HG03354 (cell line): ENCODE data around the gene OR52M1.
"Not testable (repeated sequence)": the region's sequence is repeated elsewhere in the genome, so short reads cannot be mapped to it uniquely, and the experiment has no call there.

ENCODE experiments used
- ATAC-seq: cut with Tn5 transposase; IDR thresholded peaks from one replicate; pipeline ENCODE4 v1.9.1; 2021; ENCODE audit warnings: mild to moderate bottlenecking; ENCODE audit not compliant: unreplicated experiment, poor library complexity, severe bottlenecking

Gene OR52M1, protein sequence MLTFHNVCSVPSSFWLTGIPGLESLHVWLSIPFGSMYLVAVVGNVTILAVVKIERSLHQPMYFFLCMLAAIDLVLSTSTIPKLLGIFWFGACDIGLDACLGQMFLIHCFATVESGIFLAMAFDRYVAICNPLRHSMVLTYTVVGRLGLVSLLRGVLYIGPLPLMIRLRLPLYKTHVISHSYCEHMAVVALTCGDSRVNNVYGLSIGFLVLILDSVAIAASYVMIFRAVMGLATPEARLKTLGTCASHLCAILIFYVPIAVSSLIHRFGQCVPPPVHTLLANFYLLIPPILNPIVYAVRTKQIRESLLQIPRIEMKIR

GRCh38 chr11:4544891-4545290, at the start of gene OR52M1:
TSS of gene OR52M1 (plus strand) at chr11:4545191. CDS start at chr11:4545191, 0 bp downstream.
- ATAC-seq: no peak

GRCh38 chr11:4495487-4495886, 49.5 kb upstream of the OR52M1 start:
- no peak for ATAC-seq

GRCh38 chr11:4495986-4496385, 49.0 kb upstream of the OR52M1 start:
- ATAC-seq: no peak

- no peak for ATAC-seq
These were observed 48.3 kb upstream of the OR52M1 start for GRCh38 chr11:4496557-4497248.

DNA sequence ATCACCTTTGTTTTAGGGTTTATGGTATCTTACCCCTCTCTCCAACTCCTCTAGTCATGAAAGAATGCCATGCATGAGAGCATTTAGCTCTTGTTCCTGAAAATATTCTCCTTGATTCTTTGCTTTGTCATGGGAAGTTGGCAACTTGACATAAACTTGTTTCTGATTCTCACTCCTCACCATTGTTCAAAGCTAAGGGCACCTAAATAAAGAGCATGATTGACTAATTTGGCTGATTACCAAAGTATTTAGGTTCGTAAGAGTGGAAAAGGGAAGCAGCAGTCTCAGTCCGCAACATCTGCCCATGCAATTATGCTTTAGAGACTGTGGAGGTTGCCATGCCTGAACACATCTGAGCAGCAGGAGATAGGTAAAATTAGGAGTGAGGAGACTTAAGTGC, 36.1 kb upstream of the OR52M1 start:
- ATAC-seq: no peak

- no peak for ATAC-seq
These were observed 33.4 kb upstream of the OR52M1 start for GRCh38 chr11:4511282-4512245.

- no peak for ATAC-seq
These were observed 30.8 kb upstream of the OR52M1 start for GRCh38 chr11:4514196-4514595.

- no peak for ATAC-seq
These were observed 22.7 kb upstream of the OR52M1 start for GRCh38 chr11:4522339-4522738.

DNA sequence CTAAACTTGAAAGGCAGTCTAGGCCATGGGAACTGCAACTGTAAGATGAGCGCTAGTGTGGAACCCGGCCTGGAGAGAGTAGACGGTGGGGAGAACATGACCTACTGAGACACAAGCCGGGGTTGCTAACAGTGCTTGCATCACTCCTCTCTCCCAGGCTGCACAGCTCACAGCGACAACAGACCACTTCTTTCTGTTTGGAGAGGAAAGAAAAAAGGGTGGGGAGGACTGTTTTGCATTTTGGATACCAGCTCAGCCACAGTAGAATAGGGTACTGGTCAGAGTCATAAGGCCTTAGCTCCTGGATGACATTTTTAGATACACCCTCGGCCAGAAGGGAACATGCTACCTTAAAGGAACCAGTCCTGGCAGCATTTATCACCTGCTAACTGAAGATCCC, 22.2 kb upstream of the OR52M1 start:
- ATAC-seq: no peak

DNA sequence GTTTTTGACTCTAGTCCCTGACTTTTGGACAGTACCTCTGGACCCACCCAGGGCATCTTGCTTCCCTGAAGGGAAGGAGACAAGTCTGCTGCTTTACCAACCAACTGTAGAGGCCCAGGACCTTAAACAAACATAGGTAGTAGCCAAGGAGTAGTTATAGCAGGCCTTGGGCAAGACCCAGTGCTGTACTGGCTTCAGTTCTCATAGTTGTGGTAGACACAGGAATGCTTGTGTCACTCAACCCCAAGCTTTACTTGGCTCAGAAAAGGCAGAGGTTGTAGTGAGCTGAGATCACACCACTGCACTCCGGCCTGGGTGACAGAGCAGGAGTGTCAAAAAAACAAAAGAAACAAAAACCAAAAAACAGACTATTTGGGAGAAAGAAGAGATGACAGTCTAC, 21.3 kb upstream of the OR52M1 start:
- no peak for ATAC-seq

DNA sequence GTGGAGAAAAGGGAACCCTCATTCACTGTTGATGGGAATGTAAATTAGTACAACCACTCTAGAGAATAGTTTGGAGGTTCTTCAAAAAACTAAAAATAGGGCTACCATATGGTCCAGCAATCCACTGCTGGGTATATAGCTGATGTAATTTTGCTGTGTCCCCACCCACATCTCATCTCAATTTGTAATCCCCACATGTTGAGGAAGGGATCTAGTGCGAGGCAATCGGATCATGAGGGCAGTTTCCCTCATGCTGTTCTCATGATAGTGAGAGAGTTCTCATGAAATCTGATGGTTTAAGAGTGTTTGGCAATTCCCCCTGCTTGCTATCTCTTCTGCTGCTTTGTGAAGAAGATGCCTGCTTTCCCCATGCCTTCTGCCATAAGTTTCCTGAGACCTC, 17.1 kb upstream of the OR52M1 start:
- no peak for ATAC-seq

DNA sequence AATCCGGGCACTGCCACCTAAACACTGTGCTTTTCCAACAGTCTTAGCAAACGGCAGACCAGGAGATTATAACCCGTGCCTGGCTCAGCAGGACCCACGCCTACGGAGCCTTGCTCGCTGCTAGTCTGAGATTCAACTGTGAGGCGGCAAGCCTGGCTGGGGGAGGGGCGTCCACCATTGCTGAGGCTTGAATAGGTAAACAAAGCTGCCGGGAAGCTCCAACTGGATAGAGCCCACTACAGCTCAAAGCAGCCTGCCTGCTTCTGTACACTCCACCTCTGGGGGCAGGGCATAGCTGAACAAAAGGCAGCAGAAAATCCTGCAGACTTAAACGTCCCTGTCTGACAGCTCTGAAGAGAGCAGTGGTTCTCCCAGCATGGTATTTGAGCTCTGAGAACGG, 13.3 kb upstream of the OR52M1 start:
- not testable (repeated sequence) for ATAC-seq

DNA sequence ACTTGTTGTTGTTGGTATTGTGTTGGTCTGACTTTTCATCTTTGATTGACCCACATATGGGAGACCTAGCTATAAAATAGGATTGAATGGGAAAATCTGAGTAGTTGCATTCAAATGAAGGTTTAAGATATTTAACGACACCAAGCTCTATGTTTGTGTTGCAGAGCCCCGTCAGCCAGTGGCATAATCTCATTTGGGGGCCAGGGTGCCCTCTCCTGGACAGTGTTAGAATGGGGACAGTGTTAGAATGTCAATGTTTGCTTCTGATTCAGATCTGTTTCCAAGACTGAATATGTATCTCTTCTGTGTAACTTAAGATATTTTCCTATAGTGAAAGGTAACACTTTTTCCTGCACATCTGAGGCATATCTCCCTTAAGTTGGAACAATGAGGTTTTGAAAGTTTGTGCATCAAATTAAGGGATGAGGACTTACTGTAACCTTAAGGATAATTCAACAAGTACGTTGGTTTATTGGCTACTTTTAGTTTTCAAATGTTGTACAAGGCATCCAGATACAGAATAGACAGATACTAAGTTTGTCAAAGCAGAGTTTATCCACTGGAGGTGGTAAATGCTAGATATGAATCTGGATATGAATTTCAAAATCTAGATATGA, 5.3 kb upstream of the OR52M1 start:
- peak; percentile 85 for ATAC-seq

- ATAC-seq: no peak
These were observed 3.9 kb upstream of the OR52M1 start for GRCh38 chr11:4541071-4541470.

GRCh38 chr11:4543561-4543960, 1.4 kb upstream of the OR52M1 start:
- ATAC-seq: no peak

GRCh38 chr11:4546878-4547277, 1.9 kb downstream of the OR52M1 start:
- no peak for ATAC-seq

DNA sequence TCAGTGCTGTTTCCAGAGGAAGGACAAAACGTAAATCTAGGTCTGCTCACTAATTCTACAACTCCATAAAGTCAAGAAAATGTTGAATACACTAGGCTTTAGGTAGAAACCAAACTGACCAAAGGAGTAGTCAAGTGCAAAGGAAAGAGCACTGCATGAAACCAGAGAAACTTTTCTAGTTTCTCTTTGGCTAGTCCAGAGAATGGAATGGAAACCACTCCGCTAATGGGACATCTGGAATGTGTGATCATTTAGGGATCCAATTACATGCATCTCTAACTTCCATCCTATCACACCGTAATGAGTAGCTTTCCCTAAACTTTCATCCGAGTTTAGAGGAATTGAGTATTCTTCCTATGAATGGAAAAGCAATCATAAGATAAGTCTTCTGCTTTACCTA, 2.4 kb downstream of the OR52M1 start:
- ATAC-seq: no peak

- ATAC-seq: no peak
These were observed 6.5 kb downstream of the OR52M1 start for GRCh38 chr11:4551346-4551979.
